Breast epithelium (tissue), 4 donors: ENCODE measurements around the gene WTAP. TPM values are rescaled to one million over a fixed set of nuclear protein-coding genes. Genes with fewer than 3 reads are reported as not detected.
"Not testable (repeated sequence)": the region's sequence is repeated elsewhere in the genome, so short reads cannot be mapped to it uniquely, and the experiment has no call there.

ENCODE experiments used
- DNase-seq, 2 donors: peaks; one replicate each; pipeline ENCODE4 v3.0.0-alpha.2; 2019; ENCODE audit warnings: low spot score in 2 of 2
- H3K27ac ChIP-seq, 2 donors: fragments of 200-600 bp; sonication (generic) in 1 of 2; one replicate each; pipeline ENCODE4 v1.5.1; 2016 to 2019; ENCODE audit warnings: mild to moderate bottlenecking in 1 of 2
- H3K27me3 ChIP-seq, 2 donors: fragments of 200-600 bp; sonication (generic) in 1 of 2; one replicate each; pipeline versions ENCODE4 v1.5.1 to v1.6.0; 2017 to 2019; ENCODE audit warnings: control low read depth in 1 of 2, mild to moderate bottlenecking in 1 of 2
- H3K36me3 ChIP-seq: fragments of 200-600 bp; one replicate; pipeline ENCODE4 v1.5.1; 2019
- H3K4me1 ChIP-seq, 2 donors: fragments of 200-600 bp; sonication (generic); one replicate each; pipeline ENCODE4 v1.5.1; 2016 to 2019; ENCODE audit warnings: control low read depth in 1 of 2
- H3K4me3 ChIP-seq, 3 donors: fragments of 200-600 bp; sonication (generic); 1 replicate in 2 of 3; 2 replicates in 1 of 3; pipeline ENCODE4 v1.5.1; 2016 to 2019; ENCODE audit warnings: mild to moderate bottlenecking in 3 of 3, moderate library complexity in 2 of 3
- H3K9me3 ChIP-seq, 2 donors: fragments of 200-600 bp; sonication (generic) in 1 of 2; one replicate each; pipeline ENCODE4 v1.5.1; 2016 to 2019; ENCODE audit warnings: control low read depth in 1 of 2
- CTCF ChIP-seq, 3 donors: fragments of 450-650 bp; IDR thresholded peaks; one replicate each; pipeline ENCODE4 v1.5.1; 2016 to 2017; ENCODE audit warnings: antibody characterized with exemption in 3 of 3, mild to moderate bottlenecking in 3 of 3, moderate library complexity in 3 of 3
- POLR2A ChIP-seq: fragments of 450-650 bp; IDR thresholded peaks from one replicate; pipeline ENCODE4 v1.6.1; 2016; ENCODE audit warnings: antibody characterized with exemption, mild to moderate bottlenecking, moderate library complexity
- POLR2AphosphoS5 ChIP-seq, 3 donors: sonication (generic); formaldehyde crosslinking; IDR thresholded peaks; one replicate each; pipeline ENCODE4 v1.6.1; 2017; ENCODE audit warnings: antibody characterized with exemption in 3 of 3
- intact Hi-C: fragments of 100-400 bp; cut with DNase I; formaldehyde crosslinking; loops from one replicate; pipeline ENCODE4 v1.15.1; 2023; ENCODE audit warnings: low total_unique reads
- total RNA-seq, 3 donors: library from RNA; depleted of rRNA; stranded (reverse); fragments of >200 nt; gene quantifications; one replicate each; pipeline ENCODE4 v1.1.0, GENCODE V29; 2016

WTAP gene
- total RNA-seq, 3 donors from 2014 or later, result 115 to 153 (median 116) TPM

GRCh38 chr6:159718634-159719033 lies 8.7 kb upstream of the WTAP start:
- Histone ChIP-seq H3K27ac (peak overlapping the region; percentile 68 to 88), H3K27me3 (no peaks in the 10 kb centered on the region), H3K9me3 (no peaks in the 10 kb centered on the region), H3K4me1 (peaks cover 6 to 15% of the 10 kb centered on the region in 2 donors), H3K4me3 (no peak overlapping the region), H3K36me3 (no peaks in the 10 kb centered on the region)
- intact Hi-C loops, result no loop called here
- DNase-seq, result no peak
- no peak for TF ChIP-seq POLR2A
- no peak for TF ChIP-seq POLR2AphosphoS5 (IDR thresholded peaks at IDR 0.05)
- TF ChIP-seq CTCF (IDR thresholded peaks at IDR 0.05), result no peak

GRCh38 chr6:159719287-159719686 lies 8.0 kb upstream of the WTAP start:
- Histone ChIP-seq H3K4me3 (no peak overlapping the region), H3K4me1 (peaks cover 6 to 15% of the 10 kb centered on the region in 2 donors), H3K27ac (peak overlapping the region; percentile 68 to 88), H3K27me3 (no peaks in the 10 kb centered on the region), H3K9me3 (no peaks in the 10 kb centered on the region), H3K36me3 (no peaks in the 10 kb centered on the region)
- TF ChIP-seq POLR2AphosphoS5 (IDR thresholded peaks at IDR 0.05), result no peak
- TF ChIP-seq CTCF (IDR thresholded peaks at IDR 0.05), result no peak
- TF ChIP-seq POLR2A, result no peak
- intact Hi-C loops, result no loop called here
- no peak for DNase-seq

- H3K9me3 ChIP-seq, result no peaks in the 10 kb centered on the region
- no peak for DNase-seq
- no peak overlapping the region for H3K27ac ChIP-seq
- H3K36me3 ChIP-seq, result no peaks in the 10 kb centered on the region
- H3K4me3 ChIP-seq, result no peak overlapping the region
- H3K27me3 ChIP-seq, result no peaks in the 10 kb centered on the region
- H3K4me1 ChIP-seq, result peaks cover 0 to 1% of the 10 kb centered on the region in 2 donors
- peak in 2 of 3 donors; percentile 26 to 49 for TF ChIP-seq CTCF (IDR thresholded peaks at IDR 0.05)
- TF ChIP-seq POLR2AphosphoS5 (IDR thresholded peaks at IDR 0.05), result no peak
- intact Hi-C loops, result no loop called here
These were observed 6.6 kb upstream of the WTAP start for GRCh38 chr6:159720708-159721107.

GRCh38 chr6:159721981-159722380 lies 5.3 kb upstream of the WTAP start:
- H3K36me3 ChIP-seq, H3K4me1 ChIP-seq, DNase-seq, H3K27ac ChIP-seq, H3K4me3 ChIP-seq, intact Hi-C loops, H3K27me3 ChIP-seq, H3K9me3 ChIP-seq: not testable (repeated sequence)

- no peak for TF ChIP-seq POLR2AphosphoS5 (IDR thresholded peaks at IDR 0.05)
- no peak for TF ChIP-seq POLR2A
- no peak for TF ChIP-seq CTCF (IDR thresholded peaks at IDR 0.05)
- no peak overlapping the region for H3K4me3 ChIP-seq
- H3K27me3 ChIP-seq, result no peaks in the 10 kb centered on the region
- no peaks in the 10 kb centered on the region for H3K36me3 ChIP-seq
- intact Hi-C loops, result no loop called here
- H3K9me3 ChIP-seq, result no peaks in the 10 kb centered on the region
- H3K27ac ChIP-seq, result no peak overlapping the region
- H3K4me1 ChIP-seq, result no peaks in the 10 kb centered on the region
- no peak for DNase-seq
These were observed 4.7 kb upstream of the WTAP start for GRCh38 chr6:159722655-159723054.

- no peaks in the 10 kb centered on the region for H3K9me3 ChIP-seq
- TF ChIP-seq POLR2AphosphoS5 (IDR thresholded peaks at IDR 0.05) (no peak), CTCF (IDR thresholded peaks at IDR 0.05) (no peak), POLR2A (no peak)
- H3K27me3 ChIP-seq, result no peaks in the 10 kb centered on the region
- DNase-seq, result no peak
- intact Hi-C loops, result no loop called here
- no peaks in the 10 kb centered on the region for H3K4me1 ChIP-seq
- H3K4me3 ChIP-seq, result no peak overlapping the region
- H3K36me3 ChIP-seq, result no peaks in the 10 kb centered on the region
- no peak overlapping the region for H3K27ac ChIP-seq
These were observed 4.0 kb upstream of the WTAP start for GRCh38 chr6:159723259-159723658.
